Cardiac fibroblast (primary cell): Measurements from ENCODE around the gene LANCL1.
"Not testable (repeated sequence)": the region's sequence is repeated elsewhere in the genome, so short reads cannot be mapped to it uniquely, and the experiment has no call there.

Experiments
- DNase-seq, 2 donors: peaks; one replicate each; pipeline versions ENCODE4 v3.0.0 to v3.0.0-alpha.2; 2010; ENCODE audit warnings: low read depth in 2 of 2
- H3K4me3 ChIP-seq, 2 donors: replicated peaks in 1 of 2; 1 replicate in 1 of 2; 2 replicates in 1 of 2; pipeline ENCODE4 v1.5.1; 2011; ENCODE audit warnings: low read depth in 2 of 2, low read length in 2 of 2, mild to moderate bottlenecking in 2 of 2, moderate library complexity in 1 of 2
- TF ChIP-seq, protein P1 (sequence below): IDR thresholded peaks from one replicate; pipeline ENCODE4 v1.5.1; 2011; ENCODE audit warnings: low read depth, mild to moderate bottlenecking, low read length, inconsistent platforms

The LANCL1 gene

GRCh38 chr2:210452194-210452593, 24.4 kb downstream of the LANCL1 start:
- H3K4me3 ChIP-seq: no peak overlapping the region
- TF ChIP-seq, protein P1, sequence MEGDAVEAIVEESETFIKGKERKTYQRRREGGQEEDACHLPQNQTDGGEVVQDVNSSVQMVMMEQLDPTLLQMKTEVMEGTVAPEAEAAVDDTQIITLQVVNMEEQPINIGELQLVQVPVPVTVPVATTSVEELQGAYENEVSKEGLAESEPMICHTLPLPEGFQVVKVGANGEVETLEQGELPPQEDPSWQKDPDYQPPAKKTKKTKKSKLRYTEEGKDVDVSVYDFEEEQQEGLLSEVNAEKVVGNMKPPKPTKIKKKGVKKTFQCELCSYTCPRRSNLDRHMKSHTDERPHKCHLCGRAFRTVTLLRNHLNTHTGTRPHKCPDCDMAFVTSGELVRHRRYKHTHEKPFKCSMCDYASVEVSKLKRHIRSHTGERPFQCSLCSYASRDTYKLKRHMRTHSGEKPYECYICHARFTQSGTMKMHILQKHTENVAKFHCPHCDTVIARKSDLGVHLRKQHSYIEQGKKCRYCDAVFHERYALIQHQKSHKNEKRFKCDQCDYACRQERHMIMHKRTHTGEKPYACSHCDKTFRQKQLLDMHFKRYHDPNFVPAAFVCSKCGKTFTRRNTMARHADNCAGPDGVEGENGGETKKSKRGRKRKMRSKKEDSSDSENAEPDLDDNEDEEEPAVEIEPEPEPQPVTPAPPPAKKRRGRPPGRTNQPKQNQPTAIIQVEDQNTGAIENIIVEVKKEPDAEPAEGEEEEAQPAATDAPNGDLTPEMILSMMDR: no peak
- no peak for DNase-seq

- not testable (repeated sequence) for DNase-seq, H3K4me3 ChIP-seq
Observed at GRCh38 chr2:210450942-210451341, 25.6 kb downstream of the LANCL1 start.

- DNase-seq: no peak
- H3K4me3 ChIP-seq: no peak overlapping the region
- TF ChIP-seq, protein P1: no peak
Observed at GRCh38 chr2:210445732-210446131, 30.8 kb downstream of the LANCL1 start.

GRCh38 chr2:210445116-210445707, 31.3 kb downstream of the LANCL1 start:
- no peak overlapping the region for H3K4me3 ChIP-seq
- TF ChIP-seq, protein P1: peak; percentile 61
- peak; percentile 41 to 44 for DNase-seq

DNA sequence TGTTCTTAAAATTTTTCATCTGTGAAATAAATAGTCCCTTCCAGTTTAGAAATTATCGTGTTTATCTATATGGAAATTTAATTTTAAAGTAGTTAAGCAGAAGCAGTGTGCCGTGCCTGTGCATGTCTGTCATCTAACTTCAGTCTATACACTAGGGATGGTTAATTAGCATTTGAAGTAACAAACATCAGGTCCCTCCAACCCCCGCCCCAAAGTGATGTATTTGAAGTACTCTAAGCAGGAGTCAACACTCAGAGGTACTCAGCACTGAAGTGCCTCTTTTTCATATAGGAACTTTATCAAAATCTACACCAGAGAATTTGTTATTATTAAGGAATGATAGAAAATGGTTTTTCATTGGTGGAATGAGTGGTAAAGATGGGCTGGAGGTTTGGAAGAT, 33.0 kb downstream of the LANCL1 start:
- TF ChIP-seq, protein P1: no peak
- no peak for DNase-seq
- no peak overlapping the region for H3K4me3 ChIP-seq

GRCh38 chr2:210442878-210443277, 33.7 kb downstream of the LANCL1 start:
- no peak for DNase-seq
- H3K4me3 ChIP-seq: no peak overlapping the region
- TF ChIP-seq, protein P1: no peak

DNA sequence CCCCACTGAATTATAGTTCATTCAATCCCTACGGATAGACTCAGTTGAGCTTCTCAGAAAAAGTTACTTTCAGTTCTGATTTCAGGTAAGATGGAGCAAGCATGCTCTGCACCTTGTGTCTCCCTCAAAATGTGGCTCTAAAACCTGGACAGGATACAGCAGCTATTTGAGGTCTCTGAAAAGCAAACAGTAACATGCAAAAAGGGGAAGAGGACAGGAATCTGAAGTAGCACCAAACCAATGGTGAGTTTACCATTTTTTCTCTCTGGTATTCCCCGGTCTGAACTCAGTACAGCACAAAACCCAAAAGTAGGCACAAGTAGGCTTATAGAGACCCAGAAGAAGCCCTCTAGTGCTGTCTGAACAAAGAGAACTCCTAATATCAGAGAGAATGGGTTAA, 34.1 kb downstream of the LANCL1 start:
- DNase-seq: no peak
- no peak overlapping the region for H3K4me3 ChIP-seq
- TF ChIP-seq, protein P1: no peak
